ENCODE results near the gene MED26.

MED26 gene

GRCh38 chr19:16542045-16542909 is 85.7 kb downstream of the MED26 start, which contains the start of gene CHERP:
Gene CHERP (minus strand): TSS chr19:16542437. CDS start chr19:16542378, 59 bp downstream.
- DNase-seq (ENCODE audit: low spot score): peak; percentile 67
- no peak for FAIRE-seq

GRCh38 chr19:16541526-16542044 is 86.4 kb downstream of the MED26 start:
- DNase-seq (ENCODE audit: low spot score): no peak
- FAIRE-seq: no peak

GRCh38 chr19:16540948-16541347 is 87.1 kb downstream of the MED26 start:
- no peak for DNase-seq (ENCODE audit: low spot score)
- no peak for FAIRE-seq

GRCh38 chr19:16537111-16537510 is 90.9 kb downstream of the MED26 start:
- DNase-seq (ENCODE audit: low spot score): no peak

GRCh38 chr19:16536130-16536529 is 91.9 kb downstream of the MED26 start:
- FAIRE-seq: no peak
- no peak for DNase-seq (ENCODE audit: low spot score)

More at GRCh38 chr19:16537111-16537510, 90.9 kb downstream of the MED26 start:
- no peak for FAIRE-seq

GRCh38 chr19:16535381-16535780 is 92.6 kb downstream of the MED26 start:
- DNase-seq (ENCODE audit: low spot score) (no peak), FAIRE-seq (no peak)

- no peak for DNase-seq (ENCODE audit: low spot score)
- no peak for FAIRE-seq
Observed at GRCh38 chr19:16532440-16533234, 95.4 kb downstream of the MED26 start.

- DNase-seq (ENCODE audit: low spot score) (no peak), FAIRE-seq (no peak)
Observed at GRCh38 chr19:16531380-16531669, 96.7 kb downstream of the MED26 start.

- DNase-seq (ENCODE audit: low spot score) (no peak), FAIRE-seq (no peak)
Observed at GRCh38 chr19:16530540-16531379, 97.2 kb downstream of the MED26 start.

GRCh38 chr19:16529466-16530144 is 98.4 kb downstream of the MED26 start:
- no peak for FAIRE-seq

GRCh38 chr19:16527971-16528521 is 100.0 kb downstream of the MED26 start:
- DNase-seq (ENCODE audit: low spot score): no peak
- FAIRE-seq: no peak

More at GRCh38 chr19:16529466-16530144, 98.4 kb downstream of the MED26 start:
- no peak for DNase-seq (ENCODE audit: low spot score)

GRCh38 chr19:16527334-16527935 is 100.6 kb downstream of the MED26 start:
- FAIRE-seq (no peak), DNase-seq (ENCODE audit: low spot score) (no peak)

GRCh38 chr19:16525751-16526481 is 102.1 kb downstream of the MED26 start:
- FAIRE-seq (no peak), DNase-seq (ENCODE audit: low spot score) (no peak)

- no peak for FAIRE-seq
- no peak for DNase-seq (ENCODE audit: low spot score)
Observed at GRCh38 chr19:16524991-16525734, 102.8 kb downstream of the MED26 start.
